Left colon (tissue), 2 donors: ENCODE results near the gene UGGT1. TPM values are rescaled to one million over a fixed set of nuclear protein-coding genes. Genes with fewer than 3 reads are reported as not detected.

ENCODE experiments used
- ATAC-seq: fragments of 200-7000 bp; cut with Tn5 transposase; one replicate; pipeline ENCODE4 v1.9.1; 2020; ENCODE audit warnings: mild to moderate bottlenecking, moderate library complexity
- DNase-seq, 2 donors: peaks; one replicate each; pipeline ENCODE4 v3.0.0-alpha.2; 2020
- intact Hi-C, 2 donors: fragments of 100-400 bp; cut with DNase I in 1 of 2; cut with micrococcal nuclease in 1 of 2; formaldehyde crosslinking; loops; one replicate each; pipeline versions ENCODE4 v1.11.2 to v1.14.0; 2022; cut with DNase I, micrococcal nuclease
- long read RNA-seq: library from polyadenylated mRNA; unstranded; transcript quantifications from one replicate; pipeline ENCODE4 v2.0.0, GENCODE V29; 2021
- total RNA-seq, 2 donors: library from RNA; stranded (reverse); fragmentation: NEBNext Ultra II Directional; extraction: Animal tissue kit (Norgen Biotek cat#: 25700); gene quantifications; one replicate each; pipeline ENCODE4 v1.2.1, GENCODE V29; 2021
- donor health status: DM: no; HTN: no; CAD: no.
- donor health status: DM: yes; HTN: yes; CAD: no.

UGGT1 gene
- total RNA-seq: 10 to 100 TPM; 35.9 to 52.9 TPM
- long read RNA-seq, full-length matches to known transcripts: 2 of 13 reads
- long read RNA-seq, partial matches to known transcripts: 2 of 13 reads
- long read RNA-seq, other reads (novel, unspliced or antisense): 9 of 13 reads

DNA sequence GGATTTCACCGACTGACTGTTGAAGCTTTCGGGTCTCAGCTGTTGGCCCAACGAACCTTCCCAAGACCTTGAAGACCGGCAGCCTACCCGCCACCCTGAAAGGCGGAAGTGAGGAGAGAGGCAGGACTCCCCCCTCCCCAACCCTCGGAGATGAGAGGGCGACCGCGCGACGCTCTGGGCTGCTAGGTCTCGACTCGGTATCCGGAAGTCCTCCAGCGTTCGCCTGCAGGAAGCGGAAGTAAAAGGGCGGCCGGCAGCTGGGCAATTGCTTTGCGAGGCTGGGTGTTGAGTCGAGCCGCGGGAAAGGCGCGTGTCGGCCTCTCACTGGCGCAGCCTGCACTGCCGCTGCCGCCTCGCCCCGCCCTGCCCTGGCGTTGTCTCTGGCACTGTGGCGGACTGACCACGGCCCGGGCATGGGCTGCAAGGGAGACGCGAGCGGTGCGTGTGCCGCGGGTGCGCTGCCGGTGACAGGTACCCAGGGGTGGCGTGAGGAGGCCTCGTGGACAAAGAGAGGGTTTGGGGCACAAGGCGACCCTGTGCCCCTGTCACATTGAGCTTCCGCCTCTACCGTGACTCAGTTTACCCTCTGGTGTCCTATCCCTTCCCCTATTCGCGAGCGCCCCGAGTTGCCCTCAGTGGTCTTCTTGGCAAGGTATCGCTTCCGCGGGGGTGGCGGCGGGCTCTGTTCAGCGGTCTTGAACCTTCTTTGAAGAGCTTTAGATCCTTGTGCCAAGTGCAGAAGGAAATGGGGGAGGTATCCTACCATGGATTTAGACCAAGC is at the start of gene UGGT1:
TSS of gene UGGT1 (plus strand) at position 256 of the 781 bp plus-strand sequence. CDS start at position 414, 158 bp downstream.
- ATAC-seq (peak; percentile 97), DNase-seq (peak; percentile 96 to 98)
- intact Hi-C loops: no loop called here

DNA sequence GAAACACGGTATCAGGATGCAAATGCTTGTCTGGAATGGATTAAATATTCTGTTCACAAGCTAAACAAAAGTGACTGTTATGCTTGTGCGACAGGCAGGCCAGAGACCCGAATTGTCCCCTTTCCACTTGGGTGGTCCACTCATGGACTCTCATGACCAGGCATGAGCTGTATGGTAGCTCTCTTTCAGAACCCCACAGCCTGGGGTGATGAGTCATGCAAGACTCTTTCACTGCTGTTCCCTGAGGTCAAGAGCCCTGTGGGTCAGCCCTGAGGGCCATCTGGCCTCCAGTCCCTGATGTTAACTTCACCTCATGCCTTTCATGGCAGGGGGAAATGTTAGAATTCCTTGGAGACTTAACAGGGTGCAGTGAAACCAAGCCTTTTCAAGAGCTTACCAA is 49.4 kb upstream of the UGGT1 start:
- ATAC-seq: no peak
- DNase-seq: no peak
- intact Hi-C loops: no loop called here

DNA sequence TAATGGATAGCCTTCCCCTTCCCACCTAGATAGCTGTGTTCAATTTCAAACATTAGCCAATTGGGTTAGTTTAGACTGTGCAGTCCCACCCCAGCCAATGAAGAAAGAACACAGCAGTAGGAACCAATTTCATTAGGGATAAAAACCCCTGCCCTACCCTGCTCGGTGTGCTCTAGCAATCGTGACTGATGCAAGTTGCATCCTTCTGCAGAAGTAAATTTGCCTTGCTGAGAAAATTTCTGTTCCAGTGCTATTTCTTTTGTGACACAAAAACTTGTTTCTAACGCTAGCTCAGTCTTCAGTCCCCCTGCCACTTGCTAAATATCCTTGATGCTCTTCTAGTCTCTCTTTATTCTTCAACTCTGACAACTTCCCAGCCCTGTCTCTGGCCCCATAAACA is 48.0 kb upstream of the UGGT1 start:
- intact Hi-C loops: no loop called here
- DNase-seq: no peak
- ATAC-seq: no peak

DNA sequence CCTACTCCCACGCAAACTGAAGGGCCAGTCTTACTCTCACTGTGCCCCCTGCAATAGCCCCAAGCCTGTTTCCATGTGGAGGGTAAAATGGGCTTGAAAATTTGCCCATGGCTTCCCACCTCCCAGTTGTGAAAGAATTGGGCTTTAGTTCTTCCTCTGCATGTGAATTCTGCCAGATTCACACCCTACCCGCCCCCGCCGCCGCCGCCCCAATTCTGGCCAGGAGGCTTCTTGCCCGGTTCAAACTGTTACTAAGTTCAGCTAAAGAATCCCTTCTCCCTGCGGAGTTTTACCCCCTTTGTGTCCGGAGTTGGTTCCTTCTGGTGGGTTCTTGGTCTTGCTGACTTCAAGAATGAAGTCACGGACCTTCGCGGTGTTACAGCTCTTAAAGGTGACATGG is 37.7 kb upstream of the UGGT1 start:
- intact Hi-C loops: no loop called here
- DNase-seq: no peak
- ATAC-seq: no peak

DNA sequence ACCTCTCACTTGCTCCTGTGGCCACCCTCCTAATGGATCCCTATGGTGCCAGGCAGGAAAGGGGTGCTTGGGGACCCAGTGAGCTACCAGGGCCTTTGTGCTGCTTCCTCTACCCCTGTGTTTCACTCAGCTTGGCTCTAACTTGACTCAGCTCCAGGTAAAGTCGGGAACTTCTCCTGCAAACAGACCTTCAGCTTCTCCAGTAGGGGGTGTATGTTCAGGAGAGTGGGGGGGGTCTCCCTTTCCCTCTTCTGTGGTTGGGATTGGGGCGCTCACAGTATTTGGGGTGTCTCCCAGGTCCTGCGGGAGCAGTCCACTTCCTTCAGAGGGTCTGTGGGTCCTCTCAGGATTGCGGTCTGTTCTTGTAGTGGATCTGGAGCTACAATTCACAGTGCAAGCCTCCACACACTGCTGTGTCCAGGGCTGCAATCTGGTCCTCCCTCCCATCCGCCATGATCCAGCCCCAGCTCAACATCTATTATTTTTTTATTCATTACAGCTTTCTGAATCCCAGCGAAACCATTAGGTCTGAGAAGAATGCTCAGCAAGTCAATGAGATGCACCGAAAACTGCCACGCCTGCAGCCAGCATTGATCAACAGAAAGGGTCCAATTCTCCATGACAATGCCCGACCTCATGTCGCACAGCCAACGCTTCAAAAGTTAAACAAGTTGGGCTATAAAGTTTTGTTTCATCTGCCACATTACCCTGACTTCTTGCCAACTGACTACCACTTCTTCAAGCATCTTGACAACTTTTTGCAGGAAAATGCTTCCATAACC is 36.7 kb upstream of the UGGT1 start:
- intact Hi-C loops: no loop called here
- DNase-seq (no peak), ATAC-seq (no peak)

GRCh38 chr2:128057334-128057733 is 33.7 kb upstream of the UGGT1 start:
- intact Hi-C loops: no loop called here
- DNase-seq (no peak), ATAC-seq (no peak)

GRCh38 chr2:128058114-128058513 is 32.9 kb upstream of the UGGT1 start:
- ATAC-seq: no peak
- intact Hi-C loops: no loop called here
- no peak for DNase-seq

GRCh38 chr2:128062571-128062970 is 28.4 kb upstream of the UGGT1 start:
- intact Hi-C loops: no loop called here
- ATAC-seq: no peak

GRCh38 chr2:128064353-128064752 is 26.6 kb upstream of the UGGT1 start:
- intact Hi-C loops: no loop called here
- DNase-seq (no peak), ATAC-seq (no peak)

More at GRCh38 chr2:128062571-128062970, 28.4 kb upstream of the UGGT1 start:
- no peak for DNase-seq

- intact Hi-C loops: no loop called here
- no peak for DNase-seq
- ATAC-seq: peak; percentile 95
Observed at GRCh38 chr2:128069769-128070168, 21.2 kb upstream of the UGGT1 start.

DNA sequence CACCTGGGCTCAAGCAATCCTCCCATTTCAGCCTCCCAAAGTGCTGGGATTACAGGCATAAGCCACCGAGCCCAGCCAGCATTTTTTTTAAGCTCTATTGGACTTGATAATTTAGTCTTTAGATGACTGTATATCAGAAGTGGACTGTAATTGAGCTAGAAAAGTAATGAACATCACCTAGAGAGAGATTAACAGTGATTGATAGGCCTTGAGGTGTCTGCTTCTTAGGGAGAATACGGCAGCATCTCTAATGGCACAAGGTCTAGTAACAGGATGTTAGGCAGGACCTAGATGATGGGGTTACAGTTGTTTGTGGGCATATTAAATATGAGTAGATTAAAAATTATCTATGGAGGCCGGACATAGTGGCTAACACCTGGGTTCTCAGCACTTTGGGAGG is 17.7 kb upstream of the UGGT1 start:
- no peak for ATAC-seq
- DNase-seq: no peak
- intact Hi-C loops: no loop called here

GRCh38 chr2:128076461-128077106 is 14.4 kb upstream of the UGGT1 start:
- ATAC-seq: no peak
- DNase-seq: no peak
- intact Hi-C loops: no loop called here

DNA sequence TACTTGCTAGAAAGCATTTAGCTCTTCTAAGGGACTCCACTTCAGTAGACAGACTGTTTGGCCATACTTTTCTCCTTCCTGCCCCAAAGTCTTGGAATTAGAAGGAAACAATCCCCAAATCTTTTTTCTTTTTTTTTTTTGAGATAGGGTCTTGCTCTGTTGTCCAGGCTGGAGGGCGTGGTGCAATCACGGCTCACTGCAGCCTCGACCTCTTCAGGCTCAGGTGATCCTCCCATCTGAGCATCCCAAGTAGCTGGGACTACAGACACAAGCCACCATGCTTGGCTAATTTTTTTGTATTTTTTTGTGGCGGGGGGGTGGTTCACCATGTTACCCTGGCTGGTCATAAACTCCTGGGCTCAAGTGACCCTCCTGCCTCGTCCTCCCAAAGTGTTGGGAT is 6.2 kb upstream of the UGGT1 start:
- DNase-seq (no peak), ATAC-seq (no peak)
- intact Hi-C loops: loop anchor here in 1 of 2 donors (10.0 kb wide), 1 partner anchor 50 kb away; no protein-coding TSS in a partner anchor

DNA sequence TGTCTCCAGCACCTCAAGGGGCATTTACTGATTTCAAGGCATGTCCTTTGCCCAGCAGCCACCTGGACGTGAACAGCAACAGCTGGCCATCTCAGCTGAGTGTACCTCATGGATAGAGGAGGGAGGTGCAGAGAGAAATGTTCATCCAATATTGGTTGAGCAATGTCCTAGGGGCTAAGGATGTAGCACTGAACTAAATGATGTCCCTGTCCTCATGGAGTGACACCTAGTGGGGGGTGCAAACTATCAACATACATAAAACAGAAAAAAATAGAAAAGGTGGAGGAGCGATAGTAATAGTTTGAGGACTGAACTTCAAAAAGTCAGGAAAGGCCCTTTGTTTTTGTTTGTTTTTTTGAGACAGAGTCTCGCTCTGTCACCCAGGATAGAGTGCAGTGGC is 4.8 kb upstream of the UGGT1 start:
- intact Hi-C loops: loop anchor here in 1 of 2 donors (10.0 kb wide), 1 partner anchor 51 kb away; no protein-coding TSS in a partner anchor
- DNase-seq (no peak), ATAC-seq (no peak)

GRCh38 chr2:128090575-128090944 is 440 bp upstream of the UGGT1 start:
- DNase-seq (no peak), ATAC-seq (no peak)

DNA sequence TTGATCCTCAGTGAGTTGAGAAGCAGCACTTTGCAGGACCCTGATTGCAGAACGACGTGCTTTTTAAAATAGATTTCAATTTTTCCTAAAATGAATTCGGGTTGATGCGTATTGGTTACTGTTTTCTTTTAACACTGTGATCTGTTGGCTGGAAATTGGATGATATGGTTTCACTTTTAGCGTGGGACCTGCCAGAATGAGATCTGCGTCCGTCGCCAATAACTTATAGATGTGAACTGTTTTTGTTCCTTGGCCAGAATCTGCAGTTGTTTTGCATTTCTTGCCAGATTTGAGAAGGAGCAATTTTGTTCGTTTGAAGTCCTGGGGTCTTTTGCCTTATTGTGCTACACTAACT is 703 bp downstream of the UGGT1 start:
- intact Hi-C loops: no loop called here
- ATAC-seq (peak; percentile 26), DNase-seq (no peak)

More at GRCh38 chr2:128090575-128090944, 440 bp upstream of the UGGT1 start:
- intact Hi-C loops: no loop called here

DNA sequence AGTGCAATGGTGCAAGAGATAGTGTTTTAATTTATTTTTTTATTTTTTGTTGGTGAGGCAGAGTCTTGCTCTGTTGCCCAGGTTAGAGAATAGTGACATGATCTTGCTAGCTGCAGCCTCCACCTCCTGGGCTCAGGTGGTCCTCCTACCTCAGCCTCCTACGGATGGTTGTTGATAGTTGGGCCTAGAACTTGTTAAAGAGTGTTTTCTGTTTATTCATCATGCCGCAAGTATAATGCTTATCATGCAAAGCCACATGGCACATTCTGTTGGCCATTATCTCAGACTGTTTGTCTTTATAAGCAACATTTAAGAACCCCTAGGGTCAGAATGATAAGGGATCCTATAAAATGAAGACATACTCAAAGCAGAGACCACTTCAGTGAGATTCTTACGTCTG is 1.7 kb downstream of the UGGT1 start:
- intact Hi-C loops: no loop called here
- ATAC-seq: no peak
- DNase-seq: no peak

DNA sequence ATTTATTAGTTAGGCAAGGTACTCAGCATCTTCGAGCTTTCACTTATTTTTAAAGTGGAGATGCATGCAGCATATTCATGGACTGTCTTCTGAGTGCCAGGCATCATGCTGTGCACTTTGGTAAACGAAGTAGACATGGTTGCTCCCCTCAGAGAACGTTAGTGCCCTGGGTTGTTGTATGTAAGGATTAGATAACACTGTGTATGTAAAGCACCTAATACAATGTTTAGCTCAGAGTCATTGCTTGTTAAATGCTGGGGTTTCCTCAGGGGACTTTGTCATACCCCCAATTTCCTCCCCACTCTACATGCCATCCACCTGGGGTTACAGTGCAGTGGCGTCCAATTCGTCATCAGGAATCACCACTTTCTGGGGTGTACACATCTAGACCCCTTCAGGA is 2.8 kb downstream of the UGGT1 start:
- intact Hi-C loops: no loop called here
- DNase-seq: no peak
- ATAC-seq: no peak

GRCh38 chr2:128095201-128095600 is 4.2 kb downstream of the UGGT1 start:
- intact Hi-C loops: no loop called here
- ATAC-seq (no peak), DNase-seq (no peak)

- no peak for DNase-seq
- intact Hi-C loops: no loop called here
Observed at GRCh38 chr2:128103407-128103806, 12.4 kb downstream of the UGGT1 start.

More at GRCh38 chr2:128103407-128103806, 12.4 kb downstream of the UGGT1 start:
- ATAC-seq: no peak
